Middle frontal gyrus (tissue), 1 donor: Measurements from ENCODE around the gene FMNL3.

Experiments used
- DNase-seq: peaks from one replicate; pipeline ENCODE4 v3.0.0-alpha.2; 2015; ENCODE audit warnings: low spot score; ENCODE audit errors: extremely low spot score

Gene FMNL3

GRCh38 chr12:49655595-49656236 is 51.5 kb downstream of the FMNL3 start:
- no peak for DNase-seq

GRCh38 chr12:49654715-49655114 is 52.5 kb downstream of the FMNL3 start:
- DNase-seq, result no peak

GRCh38 chr12:49652921-49653520 is 54.2 kb downstream of the FMNL3 start:
- no peak for DNase-seq

GRCh38 chr12:49651855-49652254 is 55.4 kb downstream of the FMNL3 start:
- DNase-seq, result no peak

GRCh38 chr12:49649892-49650291 is 57.3 kb downstream of the FMNL3 start:
- no peak for DNase-seq

GRCh38 chr12:49649445-49649844 is 57.8 kb downstream of the FMNL3 start:
- DNase-seq, result no peak

- no peak for DNase-seq
Measured at GRCh38 chr12:49648712-49649003, 58.5 kb downstream of the FMNL3 start.

- DNase-seq, result no peak
Measured at GRCh38 chr12:49647827-49648711, 59.1 kb downstream of the FMNL3 start.

- no peak for DNase-seq
Measured at GRCh38 chr12:49646871-49647654, 60.1 kb downstream of the FMNL3 start.

GRCh38 chr12:49646331-49646830 is 60.8 kb downstream of the FMNL3 start:
- no peak for DNase-seq

GRCh38 chr12:49645146-49646039 is 61.8 kb downstream of the FMNL3 start:
- no peak for DNase-seq

- DNase-seq, result peak; percentile 56
Measured at GRCh38 chr12:49644620-49644994, 62.6 kb downstream of the FMNL3 start.

GRCh38 chr12:49643961-49644619 is 63.1 kb downstream of the FMNL3 start:
- DNase-seq, result no peak

- DNase-seq, result no peak
Measured at GRCh38 chr12:49643135-49643534, 64.1 kb downstream of the FMNL3 start.

- no peak for DNase-seq
Measured at GRCh38 chr12:49642370-49642802, 64.8 kb downstream of the FMNL3 start.

GRCh38 chr12:49641748-49642369 is 65.3 kb downstream of the FMNL3 start:
- no peak for DNase-seq

GRCh38 chr12:49636979-49637755 is 70.0 kb downstream of the FMNL3 start:
- peak; percentile 56 for DNase-seq

- no peak for DNase-seq
Measured at GRCh38 chr12:49636574-49636973, 70.6 kb downstream of the FMNL3 start.

GRCh38 chr12:49635656-49636055 is 71.5 kb downstream of the FMNL3 start:
- DNase-seq, result no peak
